ENCODE results near the gene FABP7. TPM values are rescaled to one million over a fixed set of nuclear protein-coding genes. Genes with fewer than 3 reads are reported as not detected.

FABP7 gene
- total RNA-seq, 1 experiment from 2014 or later = not detected

DNA sequence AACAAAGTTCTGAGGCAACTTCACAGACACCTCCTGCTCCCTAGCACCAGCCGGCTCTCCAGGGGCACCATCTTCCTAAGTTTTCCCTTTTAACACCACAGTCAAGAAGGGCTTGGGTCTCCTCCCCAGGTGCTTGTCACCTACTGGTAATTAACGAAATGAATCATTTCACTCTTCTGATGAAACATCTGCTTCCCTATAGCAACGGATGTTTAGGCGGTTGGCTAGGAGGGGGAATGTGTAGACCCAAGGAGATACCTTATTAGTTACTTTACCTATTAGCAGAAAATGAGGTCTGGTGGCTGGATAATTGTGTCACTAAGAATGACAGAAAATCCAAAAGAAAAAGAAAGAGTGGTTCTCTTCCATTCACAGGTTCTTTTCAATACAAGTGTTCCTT lies 46.3 kb upstream of the FABP7 start:
- DNase-seq = no peak
- no peak overlapping the region for H3K4me3 Mint-ChIP-seq (ENCODE audit: unreplicated experiment)
- CTCF ChIA-PET = interaction anchor here (5.0 kb wide), 1 partner anchor 106 kb away, joined by 51 read pairs; no protein-coding TSS in a partner anchor
- no peaks in the 10 kb centered on the region for H3K27me3 Mint-ChIP-seq (ENCODE audit: insufficient read depth, unreplicated experiment)
- no peak overlapping the region for H3K27ac Mint-ChIP-seq (ENCODE audit: unreplicated experiment)
- peaks cover 15% of the 10 kb centered on the region for H3K4me1 Mint-ChIP-seq (ENCODE audit: low read depth, unreplicated experiment)
- TF ChIP-seq CTCF (IDR thresholded peaks at IDR 0.05; ENCODE audit: insufficient read depth in 1 of 2, low read depth in 1 of 2, low read length in 1 of 2, severe bottlenecking in 1 of 2, unreplicated experiment in 1 of 2) = no peak
- POLR2A ChIA-PET = no interaction called here
- H3K36me3 Mint-ChIP-seq (ENCODE audit: insufficient read depth, unreplicated experiment) = no peaks in the 10 kb centered on the region
- H3K4me1 ChIP-seq = peaks cover 9% of the 10 kb centered on the region; the same call in 1 of the 2 replicates
- H3K9me3 Mint-ChIP-seq (ENCODE audit: unreplicated experiment) = no peaks in the 10 kb centered on the region
- no peak overlapping the region for H3K4me3 ChIP-seq (ENCODE audit: low read depth, low read length)
- no peaks in the 10 kb centered on the region for H3K36me3 ChIP-seq (ENCODE audit: control insufficient read depth, insufficient read depth, low read length)
- intact Hi-C loops (cut with micrococcal nuclease; ENCODE audit: unreplicated experiment) = loop anchor here (5.0 kb wide), 2 partner anchors 224 to 584 kb away; no protein-coding TSS in a partner anchor
- no peaks in the 10 kb centered on the region for H3K9me3 ChIP-seq
- BruUV-seq (replicated peaks) = no TSS peak
- no peaks in the 10 kb centered on the region for H3K27me3 ChIP-seq (replicated peaks; ENCODE audit: control insufficient read depth, insufficient read depth, low read length)

DNA sequence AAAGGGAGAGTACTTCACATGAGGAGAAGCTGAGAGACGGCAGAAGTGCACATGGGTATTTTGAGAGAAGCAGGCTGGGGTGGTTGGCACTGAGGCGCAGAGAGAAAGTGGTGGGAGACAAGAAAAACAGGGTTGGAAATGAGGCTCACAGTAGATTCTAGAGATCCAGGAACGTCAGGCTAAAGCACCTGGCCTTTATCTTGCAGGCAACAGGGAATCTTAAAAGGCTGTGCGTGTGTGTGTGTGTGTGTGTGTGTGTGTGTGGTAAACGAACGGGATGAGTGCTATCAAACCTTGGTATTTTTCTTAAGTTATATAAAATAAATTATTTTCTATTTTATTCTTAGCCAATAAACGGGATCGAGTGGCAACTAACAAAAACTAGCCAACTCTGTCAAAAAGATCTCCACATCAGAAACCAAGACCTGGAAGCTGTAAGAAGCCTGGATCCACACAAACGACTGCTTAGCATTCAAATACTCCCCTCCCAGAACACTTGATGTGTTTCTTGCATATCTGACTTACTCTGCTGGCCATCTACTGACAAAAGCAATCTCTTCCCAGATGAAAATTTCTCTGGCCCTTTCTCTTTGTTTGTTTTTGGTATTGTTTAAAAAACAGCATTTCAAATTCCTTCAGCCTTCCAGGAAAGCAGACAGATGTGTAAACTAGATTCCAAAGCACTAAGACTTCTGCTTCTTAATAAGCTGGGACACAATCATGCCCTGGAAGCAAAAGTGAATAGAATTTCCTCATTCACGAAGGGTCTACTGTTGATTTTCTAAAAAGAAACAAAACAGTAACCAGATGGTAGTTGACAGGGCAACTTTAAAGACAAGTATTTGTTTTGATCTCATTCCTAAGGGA lies 44.8 kb upstream of the FABP7 start:
- H3K36me3 Mint-ChIP-seq (ENCODE audit: insufficient read depth, unreplicated experiment) = no peaks in the 10 kb centered on the region
- intact Hi-C loops (cut with micrococcal nuclease; ENCODE audit: unreplicated experiment) = loop anchor here (5.0 kb wide), 2 partner anchors 223 to 583 kb away; no protein-coding TSS in a partner anchor

GRCh38 chr6:122735582-122735981 lies 43.9 kb upstream of the FABP7 start:
- no TSS peak for BruUV-seq (replicated peaks)
- no peak for DNase-seq

More for the DNA sequence above, 44.8 kb upstream of the FABP7 start:
- Histone ChIP-seq H3K36me3 (ENCODE audit: control insufficient read depth, insufficient read depth, low read length) (no peaks in the 10 kb centered on the region), H3K27me3 (replicated peaks; ENCODE audit: control insufficient read depth, insufficient read depth, low read length) (no peaks in the 10 kb centered on the region), H3K9me3 (no peaks in the 10 kb centered on the region), H3K4me3 (ENCODE audit: low read depth, low read length) (no peak overlapping the region), H3K4me1 (peaks cover 9% of the 10 kb centered on the region; the same call in 1 of the 2 replicates)
- CTCF ChIA-PET = no interaction called here
- POLR2A ChIA-PET = no interaction called here
- no peaks in the 10 kb centered on the region for H3K27me3 Mint-ChIP-seq (ENCODE audit: insufficient read depth, unreplicated experiment)
- H3K4me3 Mint-ChIP-seq (ENCODE audit: unreplicated experiment) = no peak overlapping the region
- H3K9me3 Mint-ChIP-seq (ENCODE audit: unreplicated experiment) = no peaks in the 10 kb centered on the region
- BruUV-seq (replicated peaks) = no TSS peak
- no peak for TF ChIP-seq CTCF (IDR thresholded peaks at IDR 0.05; ENCODE audit: insufficient read depth in 1 of 2, low read depth in 1 of 2, low read length in 1 of 2, severe bottlenecking in 1 of 2, unreplicated experiment in 1 of 2)
- H3K27ac Mint-ChIP-seq (ENCODE audit: unreplicated experiment) = no peak overlapping the region
- no peak for DNase-seq
- peaks cover 15% of the 10 kb centered on the region for H3K4me1 Mint-ChIP-seq (ENCODE audit: low read depth, unreplicated experiment)

More at GRCh38 chr6:122735582-122735981, 43.9 kb upstream of the FABP7 start:
- no peaks in the 10 kb centered on the region for H3K9me3 Mint-ChIP-seq (ENCODE audit: unreplicated experiment)
- H3K27me3 Mint-ChIP-seq (ENCODE audit: insufficient read depth, unreplicated experiment) = no peaks in the 10 kb centered on the region
- no peaks in the 10 kb centered on the region for H3K36me3 Mint-ChIP-seq (ENCODE audit: insufficient read depth, unreplicated experiment)
- ChIA-PET CTCF (no interaction called here), POLR2A (no interaction called here)
- H3K27ac Mint-ChIP-seq (ENCODE audit: unreplicated experiment) = no peak overlapping the region
- intact Hi-C loops (cut with micrococcal nuclease; ENCODE audit: unreplicated experiment) = no loop called here
- peaks cover 9% of the 10 kb centered on the region; the same call in 1 of the 2 replicates for H3K4me1 ChIP-seq
- H3K4me3 ChIP-seq (ENCODE audit: low read depth, low read length) = no peak overlapping the region
- no peaks in the 10 kb centered on the region for H3K27me3 ChIP-seq (replicated peaks; ENCODE audit: control insufficient read depth, insufficient read depth, low read length)
- H3K4me1 Mint-ChIP-seq (ENCODE audit: low read depth, unreplicated experiment) = peaks cover 15% of the 10 kb centered on the region
- no peaks in the 10 kb centered on the region for H3K9me3 ChIP-seq
- no peaks in the 10 kb centered on the region for H3K36me3 ChIP-seq (ENCODE audit: control insufficient read depth, insufficient read depth, low read length)
- TF ChIP-seq CTCF (IDR thresholded peaks at IDR 0.05; ENCODE audit: insufficient read depth in 1 of 2, low read depth in 1 of 2, low read length in 1 of 2, severe bottlenecking in 1 of 2, unreplicated experiment in 1 of 2) = no peak
- no peak overlapping the region for H3K4me3 Mint-ChIP-seq (ENCODE audit: unreplicated experiment)

All from Caco-2 (cell line).